HG03442 (cell line): ENCODE data around the gene C2CD3.

Source experiments
- ATAC-seq: cut with Tn5 transposase; IDR thresholded peaks from one replicate; pipeline ENCODE4 v1.9.1; 2021; ENCODE audit warnings: mild to moderate bottlenecking, moderate library complexity; ENCODE audit not compliant: unreplicated experiment

The C2CD3 gene

GRCh38 chr11:73969991-73970800 is 200.6 kb downstream of the C2CD3 start:
- no peak for ATAC-seq

- no peak for ATAC-seq
Observed at GRCh38 chr11:73969091-73969490, 201.7 kb downstream of the C2CD3 start.

- ATAC-seq, result no peak
Observed at GRCh38 chr11:73968356-73968966, 202.3 kb downstream of the C2CD3 start.

- no peak for ATAC-seq
Observed at GRCh38 chr11:73965764-73966121, 205.1 kb downstream of the C2CD3 start.

DNA sequence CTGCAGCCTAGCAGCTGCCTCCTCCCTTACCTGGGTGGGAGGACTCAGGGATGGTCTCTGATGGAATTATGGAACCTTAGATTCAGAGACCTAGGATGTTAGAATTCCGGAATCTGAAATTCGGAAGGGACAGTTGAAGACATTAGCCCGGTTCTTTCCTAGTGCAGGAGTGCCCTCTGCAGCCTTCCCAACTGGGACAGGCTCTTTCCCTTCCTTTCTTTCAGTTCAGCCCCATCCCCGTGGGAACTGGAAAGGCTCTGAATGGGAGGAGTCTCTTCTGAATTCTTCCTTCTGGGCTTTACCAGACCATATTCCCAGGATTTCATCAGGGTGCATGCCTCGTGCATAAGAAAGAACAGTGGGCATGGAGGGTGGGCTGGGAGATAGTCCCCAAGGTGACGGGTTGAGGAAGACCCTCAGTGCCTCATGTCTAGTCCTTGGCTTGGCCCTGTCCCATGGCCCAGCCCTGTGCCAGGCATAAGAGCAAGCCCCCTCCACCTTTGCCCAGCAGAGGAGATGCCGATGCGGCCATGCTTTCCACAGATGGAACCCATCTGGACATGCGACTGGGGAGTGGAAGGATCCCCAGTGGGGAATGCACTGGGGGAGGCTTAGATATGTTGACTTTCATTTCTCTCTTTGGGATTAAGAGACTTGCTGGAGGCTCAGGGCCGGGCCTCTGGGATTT is 205.6 kb downstream of the C2CD3 start:
- no peak for ATAC-seq

DNA sequence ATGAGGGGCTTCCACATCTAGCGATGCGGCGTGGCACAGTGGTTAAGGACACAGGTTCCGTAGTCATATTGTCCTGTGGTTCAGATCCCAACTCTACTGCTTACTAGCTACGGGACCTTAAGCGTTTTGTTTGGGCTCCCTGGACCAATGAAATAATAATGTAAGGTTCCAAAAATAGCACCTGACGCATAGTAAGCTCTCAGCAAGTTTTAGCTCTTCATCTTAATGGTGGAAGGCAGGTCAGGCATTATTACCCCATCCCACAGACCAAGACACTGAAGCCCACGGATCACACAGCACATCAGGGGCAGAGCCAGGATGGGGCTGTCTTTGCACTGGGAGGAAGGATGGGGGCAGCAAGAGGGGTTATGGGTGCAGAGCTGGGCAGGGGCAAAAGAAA is 206.9 kb downstream of the C2CD3 start:
- ATAC-seq, result no peak
